A549 (cell line): ENCODE measurements around the gene NPPA.

Source experiments
- CEBPB ChIP-seq, 2 experiments: fragments of >200 bp in 1 of 2; sonication (Bioruptor Twin) in 1 of 2; formaldehyde crosslinking in 1 of 2; IDR thresholded peaks; 2 replicates each; pipeline ENCODE4 v1.6.1; 2012 to 2016
- EP300 ChIP-seq, 2 experiments: fragments of >200 bp; sonication (Bioruptor Twin); formaldehyde crosslinking; IDR thresholded peaks; 2 replicates in 1 of 2; 3 replicates in 1 of 2; pipeline ENCODE4 v1.6.1; 2016 to 2017
- ESRRA ChIP-seq: fragments of 150-350 bp; IDR thresholded peaks from 2 replicates; pipeline ENCODE4 v1.6.1; 2014; ENCODE audit warnings: mild to moderate bottlenecking, low read length, borderline replicate concordance
- MAFK ChIP-seq: fragments of 450-650 bp; IDR thresholded peaks from 2 replicates; pipeline ENCODE4 v1.6.1; 2014; ENCODE audit not compliant: partially characterized antibody
- MAX ChIP-seq: IDR thresholded peaks from 2 replicates; pipeline ENCODE4 v1.6.1; 2012
- NFE2L2 ChIP-seq: fragments of 150-350 bp; conservative IDR thresholded peaks from 2 replicates; pipeline ENCODE4 v1.6.1; 2014; ENCODE audit warnings: low read length
- NR3C1 ChIP-seq: fragments of >200 bp; sonication (Bioruptor Twin); formaldehyde crosslinking; IDR thresholded peaks from 3 replicates; pipeline ENCODE4 v1.6.1; 2017
- PHF8 ChIP-seq: fragments of 200-600 bp; sonication (generic); IDR thresholded peaks from 2 replicates; pipeline ENCODE4 v1.6.1; 2016; ENCODE audit warnings: low read depth, mild to moderate bottlenecking, antibody characterized with exemption, moderate library complexity, borderline replicate concordance
- POLR2A ChIP-seq: IDR thresholded peaks from 2 replicates; pipeline ENCODE4 v1.6.1; 2012; ENCODE audit warnings: mild to moderate bottlenecking, low read length
- POLR2AphosphoS2 ChIP-seq: conservative IDR thresholded peaks from 2 replicates; pipeline ENCODE4 v1.6.1; 2012; ENCODE audit warnings: low read length, improper control_type of control experiment, inconsistent platforms
- TFCP2L1 ChIP-seq: fragments of 250-450 bp; sonication (Bioruptor Pico); IDR thresholded peaks from 2 replicates; pipeline ENCODE4 v1.5.0; 2021; ENCODE audit warnings: mild to moderate bottlenecking
- ZFP36 ChIP-seq: fragments of 450-650 bp; IDR thresholded peaks from 2 replicates; pipeline ENCODE4 v1.6.1; 2014; ENCODE audit warnings: borderline replicate concordance; ENCODE audit not compliant: partially characterized antibody
- TF ChIP-seq, protein P1 (sequence below): fragments of 200-600 bp; sonication (generic); IDR thresholded peaks from 2 replicates; pipeline ENCODE4 v1.6.1; 2016; ENCODE audit warnings: antibody characterized with exemption, mild to moderate bottlenecking, moderate library complexity
- TF ChIP-seq, protein P2 (sequence below): fragments of >200 bp; sonication (Bioruptor Twin); formaldehyde crosslinking; IDR thresholded peaks from 3 replicates; pipeline ENCODE4 v1.5.1; 2016

DNA sequence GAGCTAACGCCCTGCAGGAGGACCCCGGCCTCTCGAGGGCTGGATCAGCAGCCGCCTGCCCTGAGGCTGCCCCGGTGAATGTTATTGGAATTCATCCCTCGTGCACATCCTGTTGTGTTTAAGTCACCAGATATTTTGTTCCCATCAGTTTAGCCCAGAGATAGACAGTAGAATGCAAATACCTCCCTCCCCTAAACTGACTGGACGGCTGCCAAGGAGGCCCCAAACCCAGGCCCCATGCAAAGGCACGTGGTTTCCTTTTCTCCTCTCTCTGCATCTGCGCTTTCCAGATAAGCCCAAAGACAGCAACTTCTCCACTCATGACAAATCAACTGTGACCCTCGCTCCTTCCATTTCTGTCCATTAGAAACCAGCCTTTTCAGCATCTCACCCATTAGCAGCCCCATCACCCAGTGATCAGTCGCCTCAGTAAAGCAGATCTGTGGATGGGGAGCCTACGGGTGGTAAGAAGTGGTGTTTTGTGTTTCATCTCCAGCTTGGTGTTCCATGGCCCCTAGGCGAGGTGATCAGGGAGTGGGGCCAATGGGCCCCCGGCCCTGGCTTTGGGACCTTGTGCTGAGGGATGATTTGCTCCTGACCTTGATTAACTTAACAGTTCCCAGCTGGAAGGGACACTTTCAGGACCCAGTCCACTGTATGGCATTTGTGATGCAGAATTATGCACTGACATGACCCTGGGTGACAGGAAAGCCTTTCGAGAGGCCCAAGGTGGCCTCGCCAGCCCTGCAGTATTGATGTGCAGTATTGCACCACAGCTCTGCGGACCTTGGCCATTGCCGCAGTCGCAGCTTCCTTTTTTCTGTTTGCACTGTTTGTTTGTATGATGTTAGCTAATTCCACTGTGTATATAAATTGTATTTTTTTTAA, 5.2 kb downstream of the NPPA start:
- TF ChIP-seq, protein P1, sequence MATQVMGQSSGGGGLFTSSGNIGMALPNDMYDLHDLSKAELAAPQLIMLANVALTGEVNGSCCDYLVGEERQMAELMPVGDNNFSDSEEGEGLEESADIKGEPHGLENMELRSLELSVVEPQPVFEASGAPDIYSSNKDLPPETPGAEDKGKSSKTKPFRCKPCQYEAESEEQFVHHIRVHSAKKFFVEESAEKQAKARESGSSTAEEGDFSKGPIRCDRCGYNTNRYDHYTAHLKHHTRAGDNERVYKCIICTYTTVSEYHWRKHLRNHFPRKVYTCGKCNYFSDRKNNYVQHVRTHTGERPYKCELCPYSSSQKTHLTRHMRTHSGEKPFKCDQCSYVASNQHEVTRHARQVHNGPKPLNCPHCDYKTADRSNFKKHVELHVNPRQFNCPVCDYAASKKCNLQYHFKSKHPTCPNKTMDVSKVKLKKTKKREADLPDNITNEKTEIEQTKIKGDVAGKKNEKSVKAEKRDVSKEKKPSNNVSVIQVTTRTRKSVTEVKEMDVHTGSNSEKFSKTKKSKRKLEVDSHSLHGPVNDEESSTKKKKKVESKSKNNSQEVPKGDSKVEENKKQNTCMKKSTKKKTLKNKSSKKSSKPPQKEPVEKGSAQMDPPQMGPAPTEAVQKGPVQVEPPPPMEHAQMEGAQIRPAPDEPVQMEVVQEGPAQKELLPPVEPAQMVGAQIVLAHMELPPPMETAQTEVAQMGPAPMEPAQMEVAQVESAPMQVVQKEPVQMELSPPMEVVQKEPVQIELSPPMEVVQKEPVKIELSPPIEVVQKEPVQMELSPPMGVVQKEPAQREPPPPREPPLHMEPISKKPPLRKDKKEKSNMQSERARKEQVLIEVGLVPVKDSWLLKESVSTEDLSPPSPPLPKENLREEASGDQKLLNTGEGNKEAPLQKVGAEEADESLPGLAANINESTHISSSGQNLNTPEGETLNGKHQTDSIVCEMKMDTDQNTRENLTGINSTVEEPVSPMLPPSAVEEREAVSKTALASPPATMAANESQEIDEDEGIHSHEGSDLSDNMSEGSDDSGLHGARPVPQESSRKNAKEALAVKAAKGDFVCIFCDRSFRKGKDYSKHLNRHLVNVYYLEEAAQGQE: no peak
- no peak for TF ChIP-seq POLR2A
- TF ChIP-seq ZFP36: no peak
- TF ChIP-seq ESRRA: no peak
- TF ChIP-seq TFCP2L1 (CRISPR knock-in tag): no peak
- no peak for TF ChIP-seq MAX
- TF ChIP-seq, protein P2, sequence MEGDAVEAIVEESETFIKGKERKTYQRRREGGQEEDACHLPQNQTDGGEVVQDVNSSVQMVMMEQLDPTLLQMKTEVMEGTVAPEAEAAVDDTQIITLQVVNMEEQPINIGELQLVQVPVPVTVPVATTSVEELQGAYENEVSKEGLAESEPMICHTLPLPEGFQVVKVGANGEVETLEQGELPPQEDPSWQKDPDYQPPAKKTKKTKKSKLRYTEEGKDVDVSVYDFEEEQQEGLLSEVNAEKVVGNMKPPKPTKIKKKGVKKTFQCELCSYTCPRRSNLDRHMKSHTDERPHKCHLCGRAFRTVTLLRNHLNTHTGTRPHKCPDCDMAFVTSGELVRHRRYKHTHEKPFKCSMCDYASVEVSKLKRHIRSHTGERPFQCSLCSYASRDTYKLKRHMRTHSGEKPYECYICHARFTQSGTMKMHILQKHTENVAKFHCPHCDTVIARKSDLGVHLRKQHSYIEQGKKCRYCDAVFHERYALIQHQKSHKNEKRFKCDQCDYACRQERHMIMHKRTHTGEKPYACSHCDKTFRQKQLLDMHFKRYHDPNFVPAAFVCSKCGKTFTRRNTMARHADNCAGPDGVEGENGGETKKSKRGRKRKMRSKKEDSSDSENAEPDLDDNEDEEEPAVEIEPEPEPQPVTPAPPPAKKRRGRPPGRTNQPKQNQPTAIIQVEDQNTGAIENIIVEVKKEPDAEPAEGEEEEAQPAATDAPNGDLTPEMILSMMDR: no peak
- no peak for TF ChIP-seq NFE2L2
- no peak for TF ChIP-seq NR3C1
- no peak for TF ChIP-seq PHF8
- TF ChIP-seq EP300 (IDR thresholded peaks at IDR 0.05): no peak
- TF ChIP-seq POLR2AphosphoS2: no peak
- no peak for TF ChIP-seq MAFK
- no peak for TF ChIP-seq CEBPB (IDR thresholded peaks at IDR 0.05)
